GM12892 (cell line): ENCODE data around the gene BRSK2.

Experiments used
- DNase-seq: peaks from one replicate; pipeline ENCODE4 v3.0.0; 2011; ENCODE audit not compliant: insufficient read length
- FAIRE-seq: peaks from 2 replicates; lab custom pipeline; 2011; peaks lifted over from hg19 to GRCh38; lab: Jason Lieb, UNC
- POLR2A ChIP-seq: IDR thresholded peaks from 2 replicates; pipeline ENCODE4 v1.6.1; 2011; ENCODE audit warnings: low read depth, low read length, control low read depth
- POLR2AphosphoS5 ChIP-seq: IDR thresholded peaks from 2 replicates; pipeline ENCODE4 v1.6.1; 2011; ENCODE audit warnings: low read depth, low read length, control low read depth
- TAF1 ChIP-seq: IDR thresholded peaks from 2 replicates; pipeline ENCODE4 v1.6.1; 2011; ENCODE audit warnings: low read depth, mild to moderate bottlenecking, control low read depth, low read length, borderline replicate concordance

Gene BRSK2

DNA sequence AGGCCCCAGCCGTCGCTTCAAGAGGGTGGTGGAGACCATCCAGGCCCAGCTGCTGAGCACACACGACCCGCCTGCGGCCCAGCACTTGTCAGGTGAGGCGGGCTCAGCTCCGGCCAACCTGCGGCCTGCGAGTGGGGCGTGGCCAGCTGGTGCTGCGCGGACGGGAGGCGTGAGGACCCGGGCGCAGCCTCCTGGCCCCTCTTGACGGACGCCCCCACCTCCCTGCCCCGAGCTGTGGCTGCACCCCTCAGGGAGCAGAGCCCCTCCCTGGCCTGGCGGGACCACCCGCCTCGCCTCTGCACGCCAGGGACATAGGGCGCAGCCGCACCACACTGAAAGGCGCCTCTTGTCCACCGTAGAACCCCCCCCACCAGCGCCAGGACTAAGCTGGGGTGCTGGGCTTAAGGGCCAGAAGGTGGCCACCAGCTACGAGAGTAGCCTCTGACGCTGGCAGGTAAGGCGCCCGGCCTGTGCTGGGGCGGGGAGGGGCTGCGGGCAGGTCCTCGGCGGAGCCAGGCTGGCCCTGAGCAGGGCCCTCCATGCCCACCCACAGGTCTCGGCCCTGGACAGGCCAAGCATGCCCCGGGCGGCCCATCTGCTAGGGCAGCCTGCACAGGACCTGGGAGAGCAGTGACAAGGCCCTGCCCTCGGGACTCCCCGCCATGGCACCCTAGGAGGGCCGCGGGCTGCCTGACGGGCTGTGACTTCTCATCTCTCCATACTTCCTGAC lies 67.0 kb downstream of the BRSK2 start:
- DNase-seq (no peak), FAIRE-seq (no peak)
- no peak for TF ChIP-seq POLR2A
- TF ChIP-seq POLR2AphosphoS5 = no peak
- TF ChIP-seq TAF1 = no peak

- no peak for TF ChIP-seq POLR2A
- TF ChIP-seq POLR2AphosphoS5 = no peak
- FAIRE-seq = no peak
- no peak for DNase-seq
Measured at GRCh38 chr11:1457326-1457680, 67.6 kb downstream of the BRSK2 start.

DNA sequence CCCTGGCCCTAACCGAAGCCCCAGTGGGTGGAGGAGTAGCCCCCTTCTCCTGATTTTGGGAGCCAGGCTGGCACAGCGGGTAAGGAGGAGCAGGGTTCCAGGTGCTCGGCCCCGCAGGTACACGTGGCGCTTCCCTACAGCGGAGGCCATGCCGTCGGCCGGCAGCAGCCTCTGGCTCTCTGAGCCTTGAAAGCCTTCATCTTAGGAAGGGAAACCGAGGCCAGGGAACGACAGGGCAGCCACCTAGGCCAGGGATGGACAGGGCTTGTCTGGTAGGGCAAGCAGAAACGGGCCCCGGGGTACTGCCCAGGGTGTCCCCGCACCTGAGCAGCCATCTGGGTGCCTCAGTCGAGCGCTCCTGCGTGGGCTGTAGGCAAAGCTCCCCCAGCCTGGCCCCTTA lies 68.1 kb downstream of the BRSK2 start:
- FAIRE-seq (no peak), DNase-seq (no peak)
- TF ChIP-seq POLR2A = no peak

GRCh38 chr11:1458340-1459218 lies 68.8 kb downstream of the BRSK2 start:
- FAIRE-seq (no peak), DNase-seq (no peak)
- TF ChIP-seq POLR2A (no peak), POLR2AphosphoS5 (no peak)

DNA sequence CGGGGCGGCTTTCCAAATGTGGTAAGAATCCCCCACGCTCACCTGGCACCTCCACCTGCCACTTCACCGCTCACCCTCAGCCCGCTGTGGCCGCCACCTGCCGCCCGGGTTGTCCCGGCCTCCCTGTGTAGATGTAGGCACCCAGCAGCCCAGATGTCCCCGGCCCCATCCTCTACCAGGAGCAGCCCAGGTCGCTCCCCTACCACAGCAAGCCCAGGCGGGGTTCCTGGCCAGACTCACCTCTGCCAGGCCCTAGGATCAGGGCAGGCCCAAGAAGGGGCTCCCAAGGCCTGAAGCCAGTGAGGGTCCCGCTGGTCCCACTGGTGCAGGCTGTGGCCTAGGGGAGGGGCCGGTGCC lies 69.5 kb downstream of the BRSK2 start:
- no peak for FAIRE-seq
- DNase-seq = no peak
- TF ChIP-seq POLR2AphosphoS5 = no peak
- no peak for TF ChIP-seq POLR2A
- no peak for TF ChIP-seq TAF1

GRCh38 chr11:1459764-1460395 lies 70.1 kb downstream of the BRSK2 start:
- no peak for DNase-seq
- no peak for FAIRE-seq
- TF ChIP-seq TAF1 (no peak), POLR2AphosphoS5 (no peak), POLR2A (no peak)

DNA sequence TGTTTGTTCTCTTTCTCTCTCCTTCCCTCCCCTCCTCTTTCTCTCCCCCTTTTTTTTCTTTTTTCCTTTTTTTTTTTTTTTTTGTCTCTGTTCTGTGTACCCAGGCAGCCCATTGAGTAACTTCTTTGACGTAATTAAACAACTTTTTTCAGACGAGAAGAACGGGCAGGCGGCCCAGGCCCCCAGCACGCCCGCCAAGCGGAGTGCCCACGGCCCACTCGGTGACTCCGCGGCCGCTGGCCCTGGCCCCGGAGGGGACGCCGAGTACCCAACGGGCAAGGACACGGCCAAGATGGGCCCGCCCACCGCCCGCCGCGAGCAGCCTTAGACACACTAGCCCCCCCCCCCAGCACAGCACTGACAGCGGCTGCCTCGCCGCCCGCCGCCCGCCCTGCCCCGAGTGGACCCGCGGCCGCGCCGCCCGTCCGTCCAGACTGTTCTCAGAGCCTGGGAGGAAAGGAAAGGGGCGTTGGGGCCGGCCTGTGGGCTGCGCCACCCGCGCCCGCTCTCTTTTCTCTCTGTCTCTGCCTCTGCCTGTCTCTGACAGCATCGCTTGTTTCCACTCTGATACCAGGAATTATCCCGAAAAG lies 70.8 kb downstream of the BRSK2 start:
- no peak for TF ChIP-seq TAF1
- no peak for TF ChIP-seq POLR2A
- no peak for TF ChIP-seq POLR2AphosphoS5
- DNase-seq = no peak
- FAIRE-seq = no peak

- DNase-seq (no peak), FAIRE-seq (no peak)
- TF ChIP-seq POLR2A = no peak
- TF ChIP-seq POLR2AphosphoS5 = no peak
Measured at GRCh38 chr11:1460986-1461825, 71.5 kb downstream of the BRSK2 start.

DNA sequence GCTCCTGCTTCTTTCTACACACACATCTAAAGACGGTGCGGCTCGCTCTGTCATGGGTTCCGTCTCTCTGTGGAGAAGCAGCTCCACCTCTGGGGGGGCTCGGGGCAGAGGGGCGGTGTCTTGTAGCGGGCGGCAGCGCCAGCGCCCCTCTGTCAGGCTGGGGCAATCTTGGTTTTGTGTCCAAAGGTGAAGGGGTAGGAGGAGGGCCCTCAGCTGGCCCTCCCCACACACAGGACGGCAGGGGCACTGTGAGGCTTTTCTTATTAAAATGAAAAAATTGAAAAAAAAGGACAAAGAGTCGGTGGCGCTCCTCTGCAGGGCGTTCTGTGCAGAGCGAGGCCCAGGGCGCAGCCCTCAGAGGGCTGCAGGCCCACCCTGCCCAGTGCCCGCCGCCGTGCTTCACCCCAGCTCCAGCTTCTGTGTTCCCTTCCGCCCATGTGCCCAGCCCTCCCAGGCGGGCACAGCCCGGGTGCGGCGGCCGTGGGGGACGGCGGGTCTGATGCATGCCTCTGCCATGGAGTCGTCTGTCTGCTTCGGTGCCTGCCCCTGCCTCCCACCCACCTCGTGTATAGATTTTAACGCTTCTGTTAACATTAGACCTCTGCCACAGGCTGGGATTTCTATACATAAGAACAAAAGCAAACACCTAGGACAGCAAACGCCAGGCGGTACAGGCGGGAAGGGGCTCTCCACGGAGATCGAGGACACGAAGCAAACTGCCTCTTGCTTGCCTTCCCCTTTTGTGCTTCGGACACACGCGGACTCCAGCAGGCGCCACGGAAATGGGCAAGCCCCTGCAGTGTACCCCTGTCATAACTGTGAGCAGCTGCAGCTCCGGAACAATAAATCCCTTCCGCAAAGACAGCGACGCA lies 72.3 kb downstream of the BRSK2 start:
- FAIRE-seq (no peak), DNase-seq (no peak)
- TF ChIP-seq POLR2AphosphoS5 (no peak), POLR2A (no peak), TAF1 (no peak)

DNA sequence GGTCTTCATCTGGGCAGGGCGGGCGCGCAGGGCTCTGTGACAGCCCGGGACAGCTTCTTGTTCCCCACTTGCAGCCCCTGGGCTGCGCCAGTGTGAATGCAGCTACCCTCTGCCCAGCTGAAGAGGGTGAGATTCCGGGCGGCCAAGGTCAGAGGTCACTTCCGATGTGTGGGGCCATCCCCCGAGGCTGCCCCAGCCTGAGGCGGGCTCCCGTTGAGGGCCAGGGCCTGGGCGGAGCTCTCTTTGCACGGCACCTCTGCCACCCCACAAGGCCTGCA lies 72.9 kb downstream of the BRSK2 start:
- no peak for FAIRE-seq
- no peak for TF ChIP-seq TAF1
- TF ChIP-seq POLR2A = no peak
- no peak for TF ChIP-seq POLR2AphosphoS5

GRCh38 chr11:1463056-1463455 lies 73.3 kb downstream of the BRSK2 start:
- no peak for DNase-seq
- no peak for FAIRE-seq
- TF ChIP-seq TAF1 = no peak
- no peak for TF ChIP-seq POLR2A
- no peak for TF ChIP-seq POLR2AphosphoS5

More for the DNA sequence above, 72.9 kb downstream of the BRSK2 start:
- DNase-seq = no peak
